Testis (tissue), 2 donors: ENCODE results near the gene MAP4.

Experiments used
- POLR2A ChIP-seq: fragments of 450-650 bp; IDR thresholded peaks from one replicate; pipeline ENCODE4 v1.6.1; 2017; ENCODE audit warnings: antibody characterized with exemption, mild to moderate bottlenecking, moderate library complexity
- TF ChIP-seq, protein P1 (sequence below), 3 experiments: fragments of 450-650 bp in 2 of 3; fragments of 200-600 bp in 1 of 3; sonication (generic) in 1 of 3; IDR thresholded peaks; one replicate each; pipeline ENCODE4 v1.5.1; 2016 to 2019; ENCODE audit warnings: antibody characterized with exemption in 3 of 3, mild to moderate bottlenecking in 2 of 3, moderate library complexity in 1 of 3

DNA sequence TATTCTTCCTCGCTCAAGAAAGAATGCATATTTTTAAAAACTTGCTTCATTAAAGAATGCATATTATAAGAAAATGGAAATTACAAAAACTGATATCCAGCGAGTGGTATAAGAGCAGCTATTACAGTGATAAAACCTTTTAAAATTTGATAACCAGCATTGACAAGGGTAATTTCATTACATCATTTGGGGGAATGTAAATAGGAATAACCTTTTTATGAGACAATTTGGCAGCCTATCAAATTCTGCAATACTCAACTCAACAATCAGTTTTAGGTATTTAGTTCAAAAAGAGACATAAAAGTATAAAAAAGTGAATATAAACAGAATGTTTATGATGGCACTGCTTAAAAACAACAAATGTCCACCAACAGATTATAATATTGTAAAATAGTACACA is 35.4 kb downstream of the MAP4 start:
- no peak for TF ChIP-seq POLR2A
- TF ChIP-seq, protein P1, sequence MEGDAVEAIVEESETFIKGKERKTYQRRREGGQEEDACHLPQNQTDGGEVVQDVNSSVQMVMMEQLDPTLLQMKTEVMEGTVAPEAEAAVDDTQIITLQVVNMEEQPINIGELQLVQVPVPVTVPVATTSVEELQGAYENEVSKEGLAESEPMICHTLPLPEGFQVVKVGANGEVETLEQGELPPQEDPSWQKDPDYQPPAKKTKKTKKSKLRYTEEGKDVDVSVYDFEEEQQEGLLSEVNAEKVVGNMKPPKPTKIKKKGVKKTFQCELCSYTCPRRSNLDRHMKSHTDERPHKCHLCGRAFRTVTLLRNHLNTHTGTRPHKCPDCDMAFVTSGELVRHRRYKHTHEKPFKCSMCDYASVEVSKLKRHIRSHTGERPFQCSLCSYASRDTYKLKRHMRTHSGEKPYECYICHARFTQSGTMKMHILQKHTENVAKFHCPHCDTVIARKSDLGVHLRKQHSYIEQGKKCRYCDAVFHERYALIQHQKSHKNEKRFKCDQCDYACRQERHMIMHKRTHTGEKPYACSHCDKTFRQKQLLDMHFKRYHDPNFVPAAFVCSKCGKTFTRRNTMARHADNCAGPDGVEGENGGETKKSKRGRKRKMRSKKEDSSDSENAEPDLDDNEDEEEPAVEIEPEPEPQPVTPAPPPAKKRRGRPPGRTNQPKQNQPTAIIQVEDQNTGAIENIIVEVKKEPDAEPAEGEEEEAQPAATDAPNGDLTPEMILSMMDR (IDR thresholded peaks at IDR 0.05) = no peak
